Measurements from ENCODE around the gene VAV1.

- TF ChIP-seq, protein P1, sequence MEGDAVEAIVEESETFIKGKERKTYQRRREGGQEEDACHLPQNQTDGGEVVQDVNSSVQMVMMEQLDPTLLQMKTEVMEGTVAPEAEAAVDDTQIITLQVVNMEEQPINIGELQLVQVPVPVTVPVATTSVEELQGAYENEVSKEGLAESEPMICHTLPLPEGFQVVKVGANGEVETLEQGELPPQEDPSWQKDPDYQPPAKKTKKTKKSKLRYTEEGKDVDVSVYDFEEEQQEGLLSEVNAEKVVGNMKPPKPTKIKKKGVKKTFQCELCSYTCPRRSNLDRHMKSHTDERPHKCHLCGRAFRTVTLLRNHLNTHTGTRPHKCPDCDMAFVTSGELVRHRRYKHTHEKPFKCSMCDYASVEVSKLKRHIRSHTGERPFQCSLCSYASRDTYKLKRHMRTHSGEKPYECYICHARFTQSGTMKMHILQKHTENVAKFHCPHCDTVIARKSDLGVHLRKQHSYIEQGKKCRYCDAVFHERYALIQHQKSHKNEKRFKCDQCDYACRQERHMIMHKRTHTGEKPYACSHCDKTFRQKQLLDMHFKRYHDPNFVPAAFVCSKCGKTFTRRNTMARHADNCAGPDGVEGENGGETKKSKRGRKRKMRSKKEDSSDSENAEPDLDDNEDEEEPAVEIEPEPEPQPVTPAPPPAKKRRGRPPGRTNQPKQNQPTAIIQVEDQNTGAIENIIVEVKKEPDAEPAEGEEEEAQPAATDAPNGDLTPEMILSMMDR (IDR thresholded peaks at IDR 0.05): no peak
- no peak for TF ChIP-seq POLR2A (IDR thresholded peaks at IDR 0.05)
These were observed 22.4 kb downstream of the VAV1 start for GRCh38 chr19:6794686-6795431.

Data from thyroid gland (tissue), 4 donors.